Transverse colon (tissue), 4 donors: Measurements from ENCODE around the gene ACSS3. TPM values are rescaled to one million over a fixed set of nuclear protein-coding genes. Genes with fewer than 3 reads are reported as not detected.

Experiments used
- DNase-seq: peaks from one replicate; pipeline ENCODE4 v3.0.0-alpha.2; 2019
- H3K27ac ChIP-seq, 4 donors: fragments of 200-600 bp; sonication (generic); 2 replicates each; pipeline ENCODE4 v1.5.1; 2016 to 2018; ENCODE audit warnings: inconsistent platforms in 4 of 4
- H3K27me3 ChIP-seq: fragments of 200-600 bp; sonication (generic); 2 replicates; pipeline ENCODE4 v1.5.1; 2017; ENCODE audit warnings: inconsistent platforms
- H3K36me3 ChIP-seq, 4 donors: fragments of 200-600 bp; sonication (generic); 2 replicates each; pipeline ENCODE4 v1.5.1; 2017 to 2019; ENCODE audit warnings: inconsistent platforms in 4 of 4
- H3K4me1 ChIP-seq, 4 donors: fragments of 200-600 bp; sonication (generic); 2 replicates each; pipeline ENCODE4 v1.5.1; 2017 to 2020; ENCODE audit warnings: inconsistent platforms in 4 of 4
- H3K4me3 ChIP-seq, 4 donors: fragments of 200-600 bp; sonication (generic); 1 replicate in 1 of 4; 2 replicates in 3 of 4; pipeline versions ENCODE4 v1.5.1 to v1.6.1; 2017 to 2019; ENCODE audit warnings: inconsistent platforms in 4 of 4
- H3K9me3 ChIP-seq, 2 donors: fragments of 200-600 bp; sonication (generic); 2 replicates each; pipeline ENCODE4 v1.5.1; 2017 to 2019; ENCODE audit warnings: inconsistent platforms in 2 of 2
- EP300 ChIP-seq: sonication (generic); formaldehyde crosslinking; IDR thresholded peaks from one replicate; pipeline ENCODE4 v1.6.1; 2017; ENCODE audit warnings: antibody characterized with exemption, low read depth
- POLR2A ChIP-seq: fragments of 450-650 bp; IDR thresholded peaks from one replicate; pipeline ENCODE4 v1.6.1; 2016; ENCODE audit warnings: antibody characterized with exemption, mild to moderate bottlenecking, moderate library complexity
- POLR2AphosphoS5 ChIP-seq, 3 donors: sonication (generic); formaldehyde crosslinking; IDR thresholded peaks; one replicate each; pipeline ENCODE4 v1.6.1; 2016; ENCODE audit warnings: antibody characterized with exemption in 3 of 3
- WGBS, 2 donors: methylation state at CpG; one replicate each; pipeline ENCODE4 v1.1.5; 2018; ENCODE audit warnings: low coverage in 1 of 2; 5-methylcytosine and 5-hydroxymethylcytosine counted together
- in situ Hi-C, 4 donors: fragments of 200-750 bp; cut with MboI; loops; one replicate each; pipeline versions ENCODE4 v1.15.0 to v1.15.1; 2017; ENCODE audit warnings: low sequenced_read_pairs in 3 of 4, low pct_ligation_motif_present in 1 of 4, low pct_unique_long_range_greater_than_20kb in 1 of 4
- intact Hi-C: fragments of 100-400 bp; cut with DNase I; formaldehyde crosslinking; loops from one replicate; pipeline ENCODE4 v1.15.1; 2023; ENCODE audit warnings: low total_unique reads
- total RNA-seq, 4 donors: library from RNA; depleted of rRNA; stranded (reverse); fragments of >200 nt; gene quantifications; one replicate each; pipeline ENCODE4 v1.1.0, GENCODE V29; 2016
- TF ChIP-seq, protein P1 (sequence below), 5 experiments: fragments of 200-600 bp in 3 of 5; fragments of 450-650 bp in 2 of 5; sonication (generic) in 3 of 5; IDR thresholded peaks; 1 replicate in 2 of 5; 2 replicates in 3 of 5; pipeline ENCODE4 v1.5.1; 2016 to 2017; ENCODE audit warnings: antibody characterized with exemption in 5 of 5, inconsistent platforms in 3 of 5, mild to moderate bottlenecking in 2 of 5, moderate library complexity in 1 of 5

The ACSS3 gene
- total RNA-seq, 4 donors from 2014 or later = 4.1 to 10.3 (median 8.0) TPM

DNA sequence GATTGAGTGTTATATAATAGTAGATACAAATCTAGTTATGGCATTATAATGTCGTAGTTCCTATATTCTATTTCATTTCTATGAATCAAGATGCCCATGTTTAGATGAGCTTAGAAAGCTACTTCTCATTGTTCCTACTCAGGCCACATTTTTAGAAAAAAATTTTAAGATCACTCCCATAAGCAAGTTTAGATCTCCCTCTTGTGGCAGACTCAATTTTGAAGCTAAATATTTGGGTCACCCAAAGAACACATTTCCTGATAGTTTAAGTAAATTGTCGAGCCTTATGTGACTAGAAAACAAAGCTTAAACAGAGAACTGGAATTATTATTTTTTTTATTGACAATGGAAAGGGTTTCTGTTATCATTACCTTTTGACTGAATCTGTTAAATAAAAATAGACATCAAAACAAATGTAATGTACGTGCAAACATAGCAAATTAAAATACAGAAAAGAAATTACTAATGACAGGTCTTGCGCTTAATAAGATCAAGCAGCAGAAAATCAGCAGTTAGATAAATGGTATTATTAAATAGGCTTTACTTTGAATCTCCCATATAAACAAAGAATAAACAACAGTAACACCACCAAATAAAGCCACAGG, 180.2 kb downstream of the ACSS3 start:
- H3K36me3 ChIP-seq = no peaks in the 10 kb centered on the region
- in situ Hi-C loops = no loop called here
- TF ChIP-seq, protein P1, sequence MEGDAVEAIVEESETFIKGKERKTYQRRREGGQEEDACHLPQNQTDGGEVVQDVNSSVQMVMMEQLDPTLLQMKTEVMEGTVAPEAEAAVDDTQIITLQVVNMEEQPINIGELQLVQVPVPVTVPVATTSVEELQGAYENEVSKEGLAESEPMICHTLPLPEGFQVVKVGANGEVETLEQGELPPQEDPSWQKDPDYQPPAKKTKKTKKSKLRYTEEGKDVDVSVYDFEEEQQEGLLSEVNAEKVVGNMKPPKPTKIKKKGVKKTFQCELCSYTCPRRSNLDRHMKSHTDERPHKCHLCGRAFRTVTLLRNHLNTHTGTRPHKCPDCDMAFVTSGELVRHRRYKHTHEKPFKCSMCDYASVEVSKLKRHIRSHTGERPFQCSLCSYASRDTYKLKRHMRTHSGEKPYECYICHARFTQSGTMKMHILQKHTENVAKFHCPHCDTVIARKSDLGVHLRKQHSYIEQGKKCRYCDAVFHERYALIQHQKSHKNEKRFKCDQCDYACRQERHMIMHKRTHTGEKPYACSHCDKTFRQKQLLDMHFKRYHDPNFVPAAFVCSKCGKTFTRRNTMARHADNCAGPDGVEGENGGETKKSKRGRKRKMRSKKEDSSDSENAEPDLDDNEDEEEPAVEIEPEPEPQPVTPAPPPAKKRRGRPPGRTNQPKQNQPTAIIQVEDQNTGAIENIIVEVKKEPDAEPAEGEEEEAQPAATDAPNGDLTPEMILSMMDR (IDR thresholded peaks at IDR 0.05) = peak; percentile 35 to 50 (median 47)
- TF ChIP-seq POLR2AphosphoS5 (IDR thresholded peaks at IDR 0.05) (no peak), POLR2A (no peak)
- no peaks in the 10 kb centered on the region for H3K27me3 ChIP-seq
- H3K4me3 ChIP-seq = no peak overlapping the region
- DNase-seq = no peak
- no peaks in the 10 kb centered on the region for H3K4me1 ChIP-seq
- 46 to 47% methylated on average over 4 of the region's 4 CpGs for WGBS, 2 donors
- intact Hi-C loops = no loop called here
- H3K9me3 ChIP-seq = no peaks in the 10 kb centered on the region
- no peak overlapping the region for H3K27ac ChIP-seq

DNA sequence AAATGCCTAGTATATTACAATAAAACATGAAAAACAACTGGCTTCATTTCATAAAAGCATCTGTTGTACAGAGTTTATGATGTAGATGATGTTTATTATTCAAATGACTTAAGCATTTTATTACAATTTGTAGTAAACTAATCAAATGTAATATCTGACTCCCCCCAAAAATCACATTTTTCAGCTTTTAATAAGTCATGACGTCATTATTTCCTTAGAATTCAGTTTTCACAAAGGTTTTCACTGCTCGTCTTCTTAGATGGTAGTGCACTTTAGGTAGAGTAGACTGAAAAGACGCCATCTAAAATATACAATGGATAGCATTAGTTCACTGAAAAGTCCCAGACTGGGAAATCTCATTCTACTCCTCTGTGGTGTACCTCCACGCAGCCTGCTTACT, 181.5 kb downstream of the ACSS3 start:
- no peaks in the 10 kb centered on the region for H3K27me3 ChIP-seq
- no peaks in the 10 kb centered on the region for H3K9me3 ChIP-seq
- H3K4me1 ChIP-seq = no peaks in the 10 kb centered on the region
- no peak overlapping the region for H3K27ac ChIP-seq
- 82 to 84% methylated on average over 4 of the region's 4 CpGs for WGBS, 2 donors
- intact Hi-C loops = no loop called here
- H3K36me3 ChIP-seq = no peaks in the 10 kb centered on the region
- no peak for DNase-seq
- TF ChIP-seq, protein P1 (IDR thresholded peaks at IDR 0.05) = no peak
- no peak for TF ChIP-seq EP300
- TF ChIP-seq POLR2A = no peak
- no peak for TF ChIP-seq POLR2AphosphoS5 (IDR thresholded peaks at IDR 0.05)
- H3K4me3 ChIP-seq = no peak overlapping the region
- in situ Hi-C loops = no loop called here

DNA sequence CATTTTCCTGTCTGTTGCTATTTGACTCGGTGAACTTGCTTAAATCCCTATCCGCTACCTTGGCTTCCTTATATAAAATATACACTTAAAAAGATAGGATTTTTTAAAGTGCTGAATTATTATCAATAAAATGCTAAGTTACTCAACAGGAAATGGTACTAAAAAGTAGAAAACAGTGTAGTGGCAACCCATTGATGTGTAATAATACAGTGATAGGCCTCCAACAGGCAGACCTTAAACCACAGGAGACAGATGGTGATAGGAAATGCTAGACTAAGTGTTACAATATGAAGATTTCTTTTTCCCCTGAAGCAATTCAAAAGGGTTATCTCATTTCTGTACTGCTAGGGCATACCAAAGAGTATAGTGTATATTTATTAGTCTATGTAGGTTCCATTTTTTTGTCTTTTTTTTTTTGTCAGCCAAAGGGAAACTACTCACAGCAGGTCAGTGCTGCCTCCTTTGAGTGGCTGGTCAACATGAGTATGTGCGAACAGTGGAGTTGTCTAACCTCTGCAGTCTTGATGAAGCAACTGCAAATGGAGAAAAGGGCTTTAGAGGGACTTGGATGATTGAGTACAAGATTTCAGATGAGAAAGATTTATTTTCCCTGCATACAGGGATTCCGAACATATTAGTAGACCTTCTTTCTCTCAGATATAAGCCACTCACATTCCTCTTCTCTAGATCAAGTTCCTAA, 183.8 kb downstream of the ACSS3 start:
- in situ Hi-C loops = no loop called here
- no peak overlapping the region for H3K4me3 ChIP-seq
- H3K27me3 ChIP-seq = no peaks in the 10 kb centered on the region
- intact Hi-C loops = no loop called here
- H3K27ac ChIP-seq = no peak overlapping the region
- H3K36me3 ChIP-seq = no peaks in the 10 kb centered on the region
- TF ChIP-seq EP300 = no peak
- TF ChIP-seq POLR2A = no peak
- TF ChIP-seq, protein P1 (IDR thresholded peaks at IDR 0.05) = no peak
- no peak for TF ChIP-seq POLR2AphosphoS5 (IDR thresholded peaks at IDR 0.05)
- DNase-seq = no peak
- WGBS, 2 donors = 62 to 89% methylated on average over 4 of the region's 4 CpGs
- no peaks in the 10 kb centered on the region for H3K4me1 ChIP-seq
- no peaks in the 10 kb centered on the region for H3K9me3 ChIP-seq

DNA sequence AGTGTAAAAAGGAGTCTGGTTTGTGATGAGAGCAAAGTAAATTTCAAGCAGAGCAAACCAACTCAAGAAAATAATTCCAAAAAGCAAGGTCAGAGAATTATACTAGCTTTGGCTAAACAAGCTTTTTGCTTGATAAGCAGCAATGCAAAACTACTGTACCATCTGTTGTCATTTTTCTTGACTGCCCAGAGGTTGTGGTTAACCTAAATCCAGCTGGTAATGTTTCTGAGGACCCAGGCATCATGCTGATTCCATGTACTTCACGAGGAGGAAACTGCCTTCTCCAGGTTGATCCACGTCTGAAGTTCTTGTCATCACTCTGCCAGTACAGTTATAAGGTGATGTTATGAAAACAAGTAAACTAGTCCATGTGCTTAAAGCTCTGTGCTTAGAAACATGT, 185.2 kb downstream of the ACSS3 start:
- H3K9me3 ChIP-seq = no peaks in the 10 kb centered on the region
- no peak overlapping the region for H3K4me3 ChIP-seq
- H3K36me3 ChIP-seq = no peaks in the 10 kb centered on the region
- in situ Hi-C loops = no loop called here
- TF ChIP-seq POLR2A (no peak), POLR2AphosphoS5 (IDR thresholded peaks at IDR 0.05) (no peak), EP300 (no peak)
- TF ChIP-seq, protein P1 (IDR thresholded peaks at IDR 0.05) = no peak
- 63 to 77% methylated on average over 2 of the region's 2 CpGs for WGBS, 2 donors
- H3K27me3 ChIP-seq = no peaks in the 10 kb centered on the region
- no peaks in the 10 kb centered on the region for H3K4me1 ChIP-seq
- intact Hi-C loops = no loop called here
- H3K27ac ChIP-seq = no peak overlapping the region
- DNase-seq = no peak
